Measurements from ENCODE around the gene TRPC4AP.

DNA sequence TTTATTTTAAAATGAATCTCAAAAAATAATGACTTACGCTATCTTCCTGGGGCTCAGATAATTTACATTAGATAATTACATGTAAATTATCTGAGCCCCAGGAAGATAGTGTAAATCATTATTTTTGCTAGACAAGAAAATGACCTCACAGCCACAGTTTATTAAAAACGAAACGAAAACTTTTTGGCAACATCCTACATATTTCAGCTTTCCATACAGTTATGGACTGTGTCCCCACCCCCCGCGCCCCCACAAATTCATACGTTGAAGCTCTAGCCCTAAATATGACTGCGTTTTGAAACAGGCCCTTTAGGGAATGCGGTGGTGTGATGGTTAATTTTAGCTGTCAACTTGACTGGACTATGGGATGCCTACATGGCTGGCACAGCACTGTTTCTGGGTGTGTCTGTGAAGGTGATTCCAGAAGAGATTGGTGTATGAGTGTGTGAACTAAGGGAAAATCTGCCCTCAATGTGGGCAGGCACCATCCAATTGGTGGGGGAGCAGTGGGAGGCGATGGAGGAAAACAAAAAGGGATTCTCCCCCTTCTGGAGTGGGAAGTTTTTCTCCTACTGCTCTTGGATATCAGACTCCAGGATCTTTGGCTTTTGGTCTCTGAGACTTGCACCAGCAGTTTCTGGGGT lies 52.6 kb downstream of the TRPC4AP start:
- TF ChIP-seq POLR2A (IDR thresholded peaks at IDR 0.05), result no peak
- TF ChIP-seq, protein P1, sequence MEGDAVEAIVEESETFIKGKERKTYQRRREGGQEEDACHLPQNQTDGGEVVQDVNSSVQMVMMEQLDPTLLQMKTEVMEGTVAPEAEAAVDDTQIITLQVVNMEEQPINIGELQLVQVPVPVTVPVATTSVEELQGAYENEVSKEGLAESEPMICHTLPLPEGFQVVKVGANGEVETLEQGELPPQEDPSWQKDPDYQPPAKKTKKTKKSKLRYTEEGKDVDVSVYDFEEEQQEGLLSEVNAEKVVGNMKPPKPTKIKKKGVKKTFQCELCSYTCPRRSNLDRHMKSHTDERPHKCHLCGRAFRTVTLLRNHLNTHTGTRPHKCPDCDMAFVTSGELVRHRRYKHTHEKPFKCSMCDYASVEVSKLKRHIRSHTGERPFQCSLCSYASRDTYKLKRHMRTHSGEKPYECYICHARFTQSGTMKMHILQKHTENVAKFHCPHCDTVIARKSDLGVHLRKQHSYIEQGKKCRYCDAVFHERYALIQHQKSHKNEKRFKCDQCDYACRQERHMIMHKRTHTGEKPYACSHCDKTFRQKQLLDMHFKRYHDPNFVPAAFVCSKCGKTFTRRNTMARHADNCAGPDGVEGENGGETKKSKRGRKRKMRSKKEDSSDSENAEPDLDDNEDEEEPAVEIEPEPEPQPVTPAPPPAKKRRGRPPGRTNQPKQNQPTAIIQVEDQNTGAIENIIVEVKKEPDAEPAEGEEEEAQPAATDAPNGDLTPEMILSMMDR (IDR thresholded peaks at IDR 0.05), result no peak
